Lung (tissue), 12 donors: ENCODE results near the gene MAGI2. TPM values are rescaled to one million over a fixed set of nuclear protein-coding genes. Genes with fewer than 3 reads are reported as not detected.

Experiments
- ATAC-seq: fragments of 200-7000 bp; cut with Tn5 transposase; one replicate; pipeline ENCODE4 v1.9.1; 2020; ENCODE audit warnings: moderate number of reproducible peaks; ENCODE audit not compliant: insufficient read depth, low FRiP score
- DNase-seq, 3 donors: peaks; one replicate each; pipeline ENCODE4 v3.0.0-alpha.2; 2013 to 2017
- H3K27ac ChIP-seq, 2 donors: one replicate each; pipeline ENCODE4 v1.5.1; 2013; ENCODE audit warnings: mild to moderate bottlenecking in 2 of 2, moderate library complexity in 2 of 2, control low read depth in 1 of 2, inconsistent platforms in 1 of 2, low read depth in 1 of 2, low read length in 1 of 2
- H3K27me3 ChIP-seq, 3 donors: one replicate each; pipeline ENCODE4 v1.5.1; 2013; ENCODE audit warnings: low read length in 2 of 3; ENCODE audit not compliant: control insufficient read depth in 3 of 3, insufficient read depth in 3 of 3
- H3K36me3 ChIP-seq, 4 donors: one replicate each; pipeline ENCODE4 v1.5.1; 2013; ENCODE audit warnings: low read length in 4 of 4, mild to moderate bottlenecking in 1 of 4, moderate library complexity in 1 of 4; ENCODE audit not compliant: control insufficient read depth in 4 of 4, insufficient read depth in 4 of 4
- H3K4me1 ChIP-seq, 5 donors: one replicate each; pipeline ENCODE4 v1.5.1; 2013; ENCODE audit warnings: low read length in 5 of 5, mild to moderate bottlenecking in 2 of 5, moderate library complexity in 1 of 5; ENCODE audit not compliant: control insufficient read depth in 5 of 5, insufficient read depth in 5 of 5
- H3K4me3 ChIP-seq: one replicate; pipeline ENCODE4 v1.5.1; 2013; ENCODE audit warnings: mild to moderate bottlenecking, control low read depth, moderate library complexity
- H3K9ac ChIP-seq, 2 donors: one replicate each; pipeline ENCODE4 v1.5.1; 2013; ENCODE audit warnings: low read length in 2 of 2, control low read depth in 1 of 2; ENCODE audit not compliant: insufficient read depth in 1 of 2
- H3K9me3 ChIP-seq, 4 donors: one replicate each; pipeline ENCODE4 v1.5.1; 2013; ENCODE audit warnings: low read length in 3 of 4, mild to moderate bottlenecking in 1 of 4, moderate library complexity in 1 of 4; ENCODE audit not compliant: control insufficient read depth in 4 of 4, insufficient read depth in 3 of 4
- CTCF ChIP-seq: IDR thresholded peaks from 2 replicates; pipeline ENCODE4 v1.5.1; 2012; ENCODE audit warnings: mild to moderate bottlenecking; ENCODE audit errors: control extremely low read depth, extremely low read depth
- whole genome bisulfite sequencing, 2 donors: extraction: QIAGEN DNeasy Blood & Tissue Kit; methylation state at CpG; one replicate each; pipeline ENCODE4 v1.1.7; 2013; 5-methylcytosine and 5-hydroxymethylcytosine counted together
- polyA plus RNA-seq, 2 donors: library from polyadenylated mRNA; stranded (reverse); fragments of 200-250 nt; gene quantifications; one replicate each; pipeline ENCODE4 v1.2.1, GENCODE V29; 2013
- total RNA-seq, 2 donors: library from RNA; depleted of rRNA in 1 of 2; stranded (reverse); fragments of >200 nt in 1 of 2; gene quantifications; one replicate each; pipeline ENCODE4 v1.2.1, GENCODE V29; 2014 to 2021
- donor health status: control.
- donor health status: control.
- donor health status: Bipolar disorder and iron deficiency.
- donor health status: healthy.
- donor health status: DM: yes; HTN: yes; CAD: no.

MAGI2 gene
- total and polyA plus RNA-seq, 4 donors, result 0.94 to 18.0 (median 5.3) TPM

GRCh38 chr7:78072201-78072590 is 1381.3 kb downstream of the MAGI2 start:
- Histone ChIP-seq H3K27me3 (no peaks in the 10 kb centered on the region), H3K4me3 (no peak overlapping the region), H3K4me1 (peaks cover 0 to 9% (median 0%) of the 10 kb centered on the region in 5 donors), H3K27ac (no peak overlapping the region), H3K9me3 (peaks cover 0 to 2% (median 0%) of the 10 kb centered on the region in 4 donors), H3K9ac (no peak overlapping the region), H3K36me3 (no peaks in the 10 kb centered on the region)
- ATAC-seq (peak; percentile 49), DNase-seq (peak in 2 of 3 donors; percentile 18 to 21)
- TF ChIP-seq CTCF, result no peak

- no peaks in the 10 kb centered on the region for H3K27me3 ChIP-seq
- ATAC-seq (peak; percentile 61), DNase-seq (peak; percentile 12 to 50 (median 46))
- 75 to 90% methylated on average over 13 of the region's 13 CpGs for WGBS, 2 donors
- H3K27ac ChIP-seq, result no peak overlapping the region
- peaks cover 0 to 2% (median 0%) of the 10 kb centered on the region in 4 donors for H3K9me3 ChIP-seq
- H3K4me1 ChIP-seq, result peaks cover 0 to 9% (median 0%) of the 10 kb centered on the region in 5 donors
- no peak overlapping the region for H3K4me3 ChIP-seq
- H3K36me3 ChIP-seq, result no peaks in the 10 kb centered on the region
- no peak for TF ChIP-seq CTCF
- no peak overlapping the region for H3K9ac ChIP-seq
Measured at GRCh38 chr7:78071491-78072200, 1381.8 kb downstream of the MAGI2 start.

- H3K9ac ChIP-seq, result no peak overlapping the region
- H3K36me3 ChIP-seq, result no peaks in the 10 kb centered on the region
- H3K27me3 ChIP-seq, result no peaks in the 10 kb centered on the region
- H3K27ac ChIP-seq, result no peak overlapping the region
- no peak for ATAC-seq
- DNase-seq, result no peak
- no peak for TF ChIP-seq CTCF
- 89 to 92% methylated on average over 4 of the region's 4 CpGs for WGBS, 2 donors
- H3K4me1 ChIP-seq, result no peaks in the 10 kb centered on the region
- no peak overlapping the region for H3K4me3 ChIP-seq
- peaks cover 0 to 2% (median 0%) of the 10 kb centered on the region in 4 donors for H3K9me3 ChIP-seq
Measured at GRCh38 chr7:78066599-78066998, 1386.9 kb downstream of the MAGI2 start.

GRCh38 chr7:78063758-78064157 is 1389.7 kb downstream of the MAGI2 start:
- Histone ChIP-seq H3K9me3 (no peaks in the 10 kb centered on the region), H3K9ac (no peak overlapping the region), H3K27ac (no peak overlapping the region), H3K4me1 (no peaks in the 10 kb centered on the region), H3K4me3 (no peak overlapping the region), H3K27me3 (no peaks in the 10 kb centered on the region), H3K36me3 (no peaks in the 10 kb centered on the region)
- ATAC-seq (no peak), DNase-seq (no peak)
- no peak for TF ChIP-seq CTCF
